OCI-LY3 (cell line): Measurements from ENCODE around the gene KRTCAP2.

ENCODE experiments used
- CTCF ChIP-seq: fragments of 200-600, 300-600 bp; sonication (generic); IDR thresholded peaks from 2 replicates; pipeline ENCODE4 v1.5.1; 2014; ENCODE audit warnings: antibody characterized with exemption, low read length, low read depth
- EZH2phosphoT487 ChIP-seq: fragments of 200-600 bp; shearing (Covaris generic); IDR thresholded peaks from 2 replicates; pipeline ENCODE4 v1.6.1; 2018; ENCODE audit warnings: antibody characterized with exemption, mixed run types, low read depth

GRCh38 chr1:155128755-155129473, 44.2 kb downstream of the KRTCAP2 start:
- TF ChIP-seq CTCF (no peak), EZH2phosphoT487 (no peak)
